ENCODE results near the gene TPCN2.

The TPCN2 gene

DNA sequence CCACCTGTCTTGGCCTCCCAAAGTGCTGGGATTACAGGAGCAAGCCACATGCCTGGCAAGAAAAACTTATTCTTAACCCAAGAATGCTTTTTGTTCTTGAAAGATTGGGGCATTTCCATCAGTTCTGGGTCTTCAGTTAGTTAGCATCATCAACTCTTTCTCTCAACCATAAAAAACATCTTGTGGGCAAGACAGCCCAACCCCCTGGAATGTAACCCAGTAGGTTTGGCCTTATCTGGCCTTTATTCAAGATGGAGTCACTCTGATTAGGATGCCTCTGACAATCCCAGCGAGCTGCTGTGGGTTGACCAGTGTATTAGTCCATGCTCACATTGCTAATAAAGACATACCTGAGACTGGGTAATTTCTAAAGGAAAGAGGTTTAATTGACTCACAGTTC lies 9.2 kb upstream of the TPCN2 start:
- DNase-seq, result no peak

GRCh38 chr11:69040051-69040450 lies 8.7 kb upstream of the TPCN2 start:
- DNase-seq, result no peak

DNA sequence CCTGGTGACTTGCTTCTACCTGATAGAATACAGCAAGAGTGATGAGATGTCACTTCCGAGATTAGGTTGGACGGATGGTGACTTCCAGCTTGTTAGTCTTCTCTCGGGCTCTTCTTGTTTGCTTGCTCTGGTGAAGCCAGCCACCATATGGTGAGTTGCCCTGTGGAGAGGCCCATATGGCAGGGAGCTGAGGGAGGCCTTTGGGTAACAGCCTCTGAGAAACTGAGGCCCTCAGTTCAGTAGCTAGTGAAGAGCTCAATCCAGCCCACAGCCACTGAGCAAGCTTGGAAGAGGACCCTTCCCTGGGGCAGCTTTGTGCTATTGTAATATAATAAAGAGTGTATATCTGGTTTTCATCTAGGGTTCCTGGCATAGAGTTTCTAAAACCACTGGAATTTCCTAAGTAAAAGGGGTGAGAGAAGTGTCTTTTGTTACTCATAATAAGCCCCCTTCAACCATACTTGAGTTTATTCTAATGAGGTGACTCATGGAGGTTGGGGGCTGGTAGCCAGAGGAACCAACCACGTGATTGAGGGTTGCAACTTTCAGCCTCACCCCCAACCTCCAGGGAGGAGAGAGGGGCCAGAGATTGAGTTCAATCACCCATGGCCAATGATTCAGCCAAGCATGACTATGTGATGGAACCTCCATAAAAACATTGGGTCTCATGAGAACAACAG lies 8.0 kb upstream of the TPCN2 start:
- peak; percentile 54 to 76 for DNase-seq

DNA sequence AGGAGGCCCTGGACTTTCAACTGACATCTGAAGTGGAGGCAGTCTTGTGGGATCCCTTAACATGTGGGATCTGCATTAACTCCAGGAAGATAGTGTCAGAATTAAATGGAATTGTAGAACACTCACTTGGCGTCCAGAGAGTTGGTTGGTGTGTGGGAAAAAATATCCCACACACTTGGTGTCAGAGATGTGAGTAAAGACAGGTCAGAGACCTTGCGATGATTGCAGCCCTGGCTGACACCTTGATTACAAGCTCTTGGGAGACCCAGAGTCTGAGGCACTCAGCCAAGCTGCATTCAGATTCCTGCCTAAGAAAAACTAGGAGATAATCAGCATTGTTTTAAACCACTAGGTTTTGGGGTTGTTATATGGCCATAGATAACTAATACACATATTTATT lies 7.2 kb upstream of the TPCN2 start:
- no peak for DNase-seq

DNA sequence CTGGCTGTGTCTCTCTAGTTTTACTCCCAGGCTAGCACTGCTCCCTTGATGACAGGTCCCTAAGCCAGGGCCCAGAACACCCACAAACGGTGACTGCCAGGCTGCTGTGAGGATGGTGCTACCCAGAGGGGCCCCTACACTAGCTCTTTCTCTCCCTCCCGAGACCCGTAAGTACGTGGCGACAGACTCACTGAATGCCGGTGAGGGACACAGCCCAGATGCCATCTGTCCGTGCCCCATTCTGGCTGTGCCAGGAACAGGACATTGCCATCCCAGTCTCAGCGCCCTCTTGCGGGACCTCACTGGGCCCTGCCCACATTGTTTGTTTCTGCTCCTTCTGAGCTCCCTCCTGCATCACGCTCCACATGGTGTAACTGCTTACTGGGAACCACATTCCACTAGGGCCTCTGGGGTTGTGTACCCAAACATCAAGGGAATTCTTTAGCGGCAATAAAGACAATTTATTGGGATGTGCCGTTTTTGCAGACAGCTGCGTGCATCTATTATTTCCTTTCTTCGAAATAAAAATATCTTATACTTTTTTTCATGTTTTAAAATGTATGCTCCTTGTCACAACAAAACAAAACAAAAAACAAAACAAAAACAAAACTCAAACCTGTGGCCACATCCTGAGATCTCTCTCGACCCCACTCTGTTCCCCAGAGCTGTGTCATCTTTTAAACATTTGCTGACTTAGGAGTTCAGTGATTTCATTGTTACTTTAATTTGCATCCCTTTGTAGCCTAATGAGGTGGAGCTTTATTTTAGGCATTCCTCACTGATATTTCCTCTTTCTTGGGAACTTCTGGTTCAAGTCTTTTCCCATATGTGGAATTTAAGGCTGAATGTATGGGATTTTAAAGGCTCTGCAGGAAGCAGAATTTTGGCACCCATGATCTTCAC lies 4.4 kb upstream of the TPCN2 start:
- DNase-seq, result peak; percentile 70 to 77

- no peak for DNase-seq
Measured at GRCh38 chr11:69048031-69048693, 570 bp upstream of the TPCN2 start.

DNA sequence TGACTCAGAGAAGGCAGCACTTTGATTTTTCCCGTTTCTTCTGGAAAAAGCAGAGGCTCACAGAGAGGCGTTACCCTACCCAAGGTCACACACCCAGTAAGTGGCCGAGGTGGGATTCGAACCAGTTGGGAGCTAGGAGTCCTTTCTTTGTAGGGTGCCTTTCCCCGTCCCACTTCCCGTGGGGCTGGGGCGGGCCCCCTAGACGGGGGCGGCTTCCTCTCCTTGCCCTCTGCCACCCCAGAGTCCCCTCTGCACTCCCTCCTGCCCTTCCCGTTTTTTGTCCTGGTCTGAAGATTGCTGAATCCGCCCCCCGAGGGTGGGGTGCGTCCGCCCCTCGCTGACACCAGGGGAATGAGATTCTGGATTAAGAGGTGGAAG lies 747 bp downstream of the TPCN2 start:
- peak; percentile 78 to 82 for DNase-seq

- no peak for DNase-seq
Measured at GRCh38 chr11:69050592-69051380, 2.1 kb downstream of the TPCN2 start.

GRCh38 chr11:69051381-69052342 lies 2.9 kb downstream of the TPCN2 start:
- no peak for DNase-seq

GRCh38 chr11:69052343-69053168 lies 3.8 kb downstream of the TPCN2 start:
- no peak for DNase-seq

- DNase-seq, result no peak
Measured at GRCh38 chr11:69053169-69053477, 4.4 kb downstream of the TPCN2 start.

DNA sequence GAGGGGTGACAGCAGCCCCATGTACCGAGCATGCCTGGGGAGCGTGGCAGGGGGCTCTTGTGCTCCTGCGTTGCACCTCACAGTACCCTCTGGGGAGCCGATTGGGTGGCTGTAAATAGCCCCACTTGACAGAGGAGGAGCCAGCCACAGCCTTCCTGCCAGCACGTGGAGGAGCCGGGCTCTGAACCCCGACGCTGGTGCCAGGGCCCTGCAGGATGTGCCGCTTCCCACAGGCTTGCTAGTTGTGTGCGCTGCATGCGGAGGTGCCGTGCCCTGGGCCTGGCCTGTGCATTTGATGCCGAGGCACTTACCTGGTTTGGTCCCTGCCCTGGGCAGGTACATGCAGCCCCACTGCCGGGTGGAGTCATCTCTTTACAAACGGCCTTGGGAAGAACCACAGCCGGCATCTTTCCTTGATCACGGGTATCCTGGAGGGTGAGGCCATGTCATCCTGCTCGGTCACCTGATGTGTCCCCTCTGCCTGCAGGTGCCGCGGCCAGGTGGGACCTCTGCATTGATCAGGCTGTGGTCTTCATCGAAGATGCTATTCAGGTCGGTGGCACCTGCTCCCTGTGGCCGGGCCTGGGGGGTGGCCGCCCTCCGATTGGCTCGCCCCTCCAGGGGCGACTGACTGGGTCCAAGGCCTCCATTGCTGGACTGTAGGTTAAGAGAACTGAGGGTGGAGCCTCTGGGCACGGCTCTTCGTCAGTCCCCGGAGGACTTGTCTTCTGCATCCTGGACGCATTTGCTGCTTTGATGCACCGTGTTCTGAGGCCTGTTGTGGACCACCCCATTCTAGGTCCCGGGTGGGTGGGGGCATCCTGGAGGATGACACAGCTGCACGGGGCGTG lies 5.0 kb downstream of the TPCN2 start:
- DNase-seq, result no peak

- peak; percentile 22 to 59 for DNase-seq
Measured at GRCh38 chr11:69054397-69055211, 5.9 kb downstream of the TPCN2 start.

- DNase-seq, result no peak
Measured at GRCh38 chr11:69055212-69055586, 6.5 kb downstream of the TPCN2 start.

- peak; percentile 89 to 93 for DNase-seq
Measured at GRCh38 chr11:69055598-69056516, 7.1 kb downstream of the TPCN2 start.

DNA sequence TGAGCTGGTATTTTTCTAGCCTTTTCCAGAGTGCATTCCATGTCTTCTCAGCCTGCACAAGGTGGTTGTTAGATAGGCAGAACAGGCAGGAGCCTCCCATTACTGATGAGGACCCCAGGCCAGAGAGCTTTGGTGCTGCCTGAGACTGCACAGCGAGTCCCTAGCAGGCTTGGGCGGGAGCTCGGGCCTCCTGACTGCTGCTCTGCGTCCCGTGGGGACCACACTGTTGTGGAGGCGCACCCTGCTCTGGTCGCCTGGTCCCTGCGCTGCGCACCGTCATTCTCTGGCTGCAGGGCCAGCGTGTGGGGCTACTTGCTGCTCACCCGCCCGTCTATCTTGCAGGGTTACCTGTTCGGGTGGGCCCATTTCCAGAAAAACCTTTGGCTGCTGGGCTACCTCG lies 8.5 kb downstream of the TPCN2 start:
- no peak for DNase-seq

DNA sequence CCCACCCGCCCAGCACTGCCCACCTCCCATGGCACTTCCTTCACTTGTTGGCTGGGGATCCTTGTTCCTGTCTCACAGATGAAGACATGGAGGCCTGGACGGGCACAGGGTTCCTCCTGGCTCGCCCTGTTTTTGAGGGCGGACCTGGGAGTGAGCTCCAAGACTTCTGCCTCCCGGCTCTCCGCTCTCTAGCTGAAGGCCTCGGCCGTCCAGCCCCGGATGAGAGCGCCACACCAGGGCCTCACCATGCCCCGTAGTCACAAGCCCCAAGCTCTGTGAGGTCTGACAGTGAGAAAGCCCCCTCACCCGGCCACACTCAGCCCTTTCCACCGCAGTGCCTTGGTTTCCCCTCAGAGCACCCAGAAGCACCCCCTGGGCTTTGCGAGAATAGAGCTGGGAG lies 9.1 kb downstream of the TPCN2 start:
- DNase-seq, result no peak
